GM23338 (cell line): ENCODE results near the gene RAX2. TPM values are rescaled to one million over a fixed set of nuclear protein-coding genes. Genes with fewer than 3 reads are reported as not detected.

Experiments used
- ATAC-seq: fragments of 200-7000 bp; cut with Tn5 transposase; 3 replicates; pipeline ENCODE4 v1.9.1; 2020
- DNase-seq: peaks from one replicate; pipeline ENCODE4 v3.0.0-alpha.2; 2015; ENCODE audit warnings: low spot score
- H2AFZ ChIP-seq: fragments of 200-600 bp; sonication (generic); 2 replicates; pipeline ENCODE4 v1.8.0; 2016; ENCODE audit warnings: antibody characterized with exemption, mild to moderate bottlenecking, moderate library complexity
- H3F3A ChIP-seq: fragments of 200-600 bp; sonication (generic); replicated peaks from 2 replicates; pipeline ENCODE4 v1.8.0; 2017; ENCODE audit warnings: antibody characterized with exemption, mixed run types, low read depth
- H3K27ac ChIP-seq: fragments of 200-600 bp; sonication (generic); 2 replicates; pipeline ENCODE4 v1.6.1; 2016; ENCODE audit warnings: low read depth
- H3K27me3 ChIP-seq: fragments of 200-600 bp; sonication (generic); 2 replicates; pipeline ENCODE4 v1.8.0; 2016; ENCODE audit warnings: mild to moderate bottlenecking, mixed run types, moderate library complexity; ENCODE audit not compliant: insufficient read depth
- H3K36me3 ChIP-seq: fragments of 200-600 bp; sonication (generic); 2 replicates; pipeline ENCODE4 v1.8.0; 2016; ENCODE audit warnings: mild to moderate bottlenecking; ENCODE audit not compliant: insufficient read depth
- H3K4me1 ChIP-seq: fragments of 200-600 bp; sonication (generic); 2 replicates; pipeline ENCODE4 v1.8.0; 2016; ENCODE audit warnings: mild to moderate bottlenecking, moderate library complexity; ENCODE audit not compliant: insufficient read depth
- H3K4me2 ChIP-seq: fragments of 200-600 bp; sonication (generic); 2 replicates; pipeline ENCODE4 v1.7.1; 2017; ENCODE audit warnings: mixed run types
- H3K4me3 ChIP-seq: fragments of 200-600 bp; sonication (generic); 2 replicates; pipeline ENCODE4 v1.6.1; 2016; ENCODE audit warnings: mixed run types
- H3K79me2 ChIP-seq: fragments of 200-600 bp; sonication (generic); replicated peaks from 2 replicates; pipeline ENCODE4 v1.8.0; 2017; ENCODE audit warnings: mild to moderate bottlenecking; ENCODE audit not compliant: insufficient read depth
- H3K9me2 ChIP-seq: fragments of 200-600 bp; sonication (generic); 2 replicates; pipeline ENCODE4 v1.8.0; 2017; ENCODE audit not compliant: insufficient read depth
- H4K20me1 ChIP-seq: fragments of 200-600 bp; sonication (generic); replicated peaks from 2 replicates; pipeline ENCODE4 v1.8.0; 2017; ENCODE audit warnings: mild to moderate bottlenecking; ENCODE audit not compliant: insufficient read depth
- H3K27ac Mint-ChIP-seq: 2 replicates; pipeline ENCODE4 v1.8.0; 2020; ENCODE audit warnings: inconsistent platforms, mild to moderate bottlenecking, moderate library complexity, mixed read lengths
- H3K27me3 Mint-ChIP-seq: 3 replicates; pipeline ENCODE4 v1.8.0; 2022; ENCODE audit warnings: low read depth, mild to moderate bottlenecking, moderate library complexity, mixed read lengths, inconsistent platforms; ENCODE audit not compliant: insufficient read depth, poor library complexity
- H3K36me3 Mint-ChIP-seq: 3 replicates; pipeline ENCODE4 v1.8.0; 2021; ENCODE audit warnings: low read depth, mild to moderate bottlenecking, inconsistent platforms, moderate library complexity, mixed read lengths
- H3K4me1 Mint-ChIP-seq: 3 replicates; pipeline ENCODE4 v1.8.0; 2020; ENCODE audit warnings: mild to moderate bottlenecking, inconsistent platforms, mixed read lengths
- H3K4me3 Mint-ChIP-seq: 3 replicates; pipeline ENCODE4 v1.8.0; 2021; ENCODE audit warnings: moderate library complexity, mild to moderate bottlenecking, inconsistent platforms, mixed read lengths
- H3K9me3 Mint-ChIP-seq: 3 replicates; pipeline ENCODE4 v1.8.0; 2020; ENCODE audit warnings: moderate library complexity, mild to moderate bottlenecking, inconsistent platforms, mixed read lengths
- EZH2phosphoT487 ChIP-seq: fragments of 200-600 bp; sonication (generic); IDR thresholded peaks from one replicate; pipeline ENCODE4 v1.8.1; 2018; ENCODE audit warnings: antibody characterized with exemption; ENCODE audit not compliant: unreplicated experiment
- JUNB ChIP-seq: IDR thresholded peaks from one replicate; pipeline ENCODE4 v1.6.1; 2016; ENCODE audit warnings: antibody characterized with exemption; ENCODE audit not compliant: unreplicated experiment
- NANOG ChIP-seq: IDR thresholded peaks from 2 replicates; pipeline ENCODE4 v1.6.1; 2016; ENCODE audit warnings: antibody characterized with exemption, borderline replicate concordance
- POLR2AphosphoS5 ChIP-seq: IDR thresholded peaks from 2 replicates; pipeline ENCODE4 v1.6.1; 2016; ENCODE audit warnings: antibody characterized with exemption, low read depth
- REST ChIP-seq: IDR thresholded peaks from one replicate; pipeline ENCODE4 v1.6.1; 2018; ENCODE audit warnings: antibody characterized with exemption; ENCODE audit not compliant: unreplicated experiment
- STAT1 ChIP-seq: IDR thresholded peaks from one replicate; pipeline ENCODE4 v1.6.1; 2016; ENCODE audit warnings: antibody characterized with exemption; ENCODE audit not compliant: unreplicated experiment
- ZNF331 ChIP-seq: fragments of 250-450 bp; sonication (Bioruptor Pico); IDR thresholded peaks from 2 replicates; pipeline ENCODE4 v1.5.0; 2020; ENCODE audit warnings: low read depth, mild to moderate bottlenecking, moderate library complexity
- ZNF462 ChIP-seq: fragments of 250-450 bp; sonication (Bioruptor Pico); IDR thresholded peaks from 2 replicates; pipeline ENCODE4 v1.5.0; 2020; ENCODE audit warnings: mild to moderate bottlenecking, moderate library complexity
- polyA plus RNA-seq: library from polyadenylated mRNA; unstranded; fragments of >200 nt; fragmentation: Nextera tagmentation; extraction: Ambion mirVana; gene quantifications from 2 replicates; pipeline ENCODE4 v1.2.1, GENCODE V29; 2016
- total RNA-seq: library from RNA; depleted of rRNA; stranded (reverse); fragments of >200 nt; shearing (Covaris generic); gene quantifications from 2 replicates; pipeline ENCODE4 v1.2.3, GENCODE V29; 2014
- TF ChIP-seq, protein P1 (sequence below): IDR thresholded peaks from 2 replicates; pipeline ENCODE4 v1.6.1; 2016; ENCODE audit warnings: antibody characterized with exemption
- TF ChIP-seq, protein P2 (sequence below), 2 experiments: fragments of 200-600 bp in 1 of 2; sonication (generic) in 1 of 2; conservative IDR thresholded peaks; 2 replicates each; pipeline versions ENCODE4 v1.5.1 to v1.6.1; 2016 to 2017; ENCODE audit warnings: antibody characterized with exemption in 2 of 2, low read depth in 2 of 2, mild to moderate bottlenecking in 2 of 2, moderate library complexity in 1 of 2

RAX2 gene
- total and polyA plus RNA-seq, 2 experiments from 2014 or later: 0.13 TPM; not detected in 1

DNA sequence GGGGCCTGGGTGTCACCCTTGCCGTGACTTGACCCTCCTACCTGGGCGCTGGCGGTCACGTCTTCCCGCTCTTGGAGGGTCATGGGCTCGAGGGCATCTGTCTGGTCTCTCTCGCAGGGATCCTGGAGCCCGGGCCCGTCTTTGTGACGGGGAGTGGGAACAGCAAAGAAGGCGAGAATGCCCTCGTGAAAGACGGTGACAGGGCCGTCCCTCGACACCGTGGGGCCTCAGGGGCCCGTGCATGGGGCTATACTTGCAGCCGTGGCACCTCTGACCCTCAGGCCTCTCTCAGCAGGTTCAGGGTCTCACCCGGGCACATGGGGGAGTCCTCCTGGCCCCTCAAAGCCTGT lies 35.1 kb upstream of the RAX2 start:
- Histone ChIP-seq H3K9me2 (no peaks in the 10 kb centered on the region), H3K79me2 (no peaks in the 10 kb centered on the region), H2AFZ (no peak overlapping the region), H3K36me3 (no peaks in the 10 kb centered on the region), H3K27me3 (peaks cover 4% of the 10 kb centered on the region; the same call in 1 of the 2 replicates), H3K4me3 (no peak overlapping the region), H3K4me2 (no peak overlapping the region), H3F3A (peaks cover 11% of the 10 kb centered on the region), H3K27ac (no peak overlapping the region), H4K20me1 (no peaks in the 10 kb centered on the region), H3K4me1 (no peaks in the 10 kb centered on the region)
- Mint-ChIP-seq H3K4me1 (no peaks in the 10 kb centered on the region; the same call in 2 of the 3 replicates), H3K4me3 (no peak overlapping the region), H3K27me3 (peaks cover 14% of the 10 kb centered on the region), H3K36me3 (no peaks in the 10 kb centered on the region), H3K9me3 (peaks cover 4% of the 10 kb centered on the region; the same call in 1 of the 3 replicates), H3K27ac (no peak overlapping the region)
- TF ChIP-seq, protein P1, sequence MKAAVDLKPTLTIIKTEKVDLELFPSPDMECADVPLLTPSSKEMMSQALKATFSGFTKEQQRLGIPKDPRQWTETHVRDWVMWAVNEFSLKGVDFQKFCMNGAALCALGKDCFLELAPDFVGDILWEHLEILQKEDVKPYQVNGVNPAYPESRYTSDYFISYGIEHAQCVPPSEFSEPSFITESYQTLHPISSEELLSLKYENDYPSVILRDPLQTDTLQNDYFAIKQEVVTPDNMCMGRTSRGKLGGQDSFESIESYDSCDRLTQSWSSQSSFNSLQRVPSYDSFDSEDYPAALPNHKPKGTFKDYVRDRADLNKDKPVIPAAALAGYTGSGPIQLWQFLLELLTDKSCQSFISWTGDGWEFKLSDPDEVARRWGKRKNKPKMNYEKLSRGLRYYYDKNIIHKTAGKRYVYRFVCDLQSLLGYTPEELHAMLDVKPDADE: no peak
- TF ChIP-seq EZH2phosphoT487 (no peak), ZNF331 (CRISPR knock-in tag) (no peak), NANOG (no peak), REST (no peak), JUNB (no peak), POLR2AphosphoS5 (no peak), STAT1 (no peak), ZNF462 (no peak)
- TF ChIP-seq, protein P2, sequence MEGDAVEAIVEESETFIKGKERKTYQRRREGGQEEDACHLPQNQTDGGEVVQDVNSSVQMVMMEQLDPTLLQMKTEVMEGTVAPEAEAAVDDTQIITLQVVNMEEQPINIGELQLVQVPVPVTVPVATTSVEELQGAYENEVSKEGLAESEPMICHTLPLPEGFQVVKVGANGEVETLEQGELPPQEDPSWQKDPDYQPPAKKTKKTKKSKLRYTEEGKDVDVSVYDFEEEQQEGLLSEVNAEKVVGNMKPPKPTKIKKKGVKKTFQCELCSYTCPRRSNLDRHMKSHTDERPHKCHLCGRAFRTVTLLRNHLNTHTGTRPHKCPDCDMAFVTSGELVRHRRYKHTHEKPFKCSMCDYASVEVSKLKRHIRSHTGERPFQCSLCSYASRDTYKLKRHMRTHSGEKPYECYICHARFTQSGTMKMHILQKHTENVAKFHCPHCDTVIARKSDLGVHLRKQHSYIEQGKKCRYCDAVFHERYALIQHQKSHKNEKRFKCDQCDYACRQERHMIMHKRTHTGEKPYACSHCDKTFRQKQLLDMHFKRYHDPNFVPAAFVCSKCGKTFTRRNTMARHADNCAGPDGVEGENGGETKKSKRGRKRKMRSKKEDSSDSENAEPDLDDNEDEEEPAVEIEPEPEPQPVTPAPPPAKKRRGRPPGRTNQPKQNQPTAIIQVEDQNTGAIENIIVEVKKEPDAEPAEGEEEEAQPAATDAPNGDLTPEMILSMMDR (conservative IDR thresholded peaks at IDR 0.05; ENCODE audit: low read depth in 2 of 2): no peak
- no peak for DNase-seq
- ATAC-seq: no peak
